ENCODE results near the gene SCG2. TPM values are rescaled to one million over a fixed set of nuclear protein-coding genes. Genes with fewer than 3 reads are reported as not detected.

SCG2 gene
- total and polyA plus RNA-seq, 2 of the 4 experiments (the other 2 are of a cell fraction), result 0.36 to 0.46 TPM

DNA sequence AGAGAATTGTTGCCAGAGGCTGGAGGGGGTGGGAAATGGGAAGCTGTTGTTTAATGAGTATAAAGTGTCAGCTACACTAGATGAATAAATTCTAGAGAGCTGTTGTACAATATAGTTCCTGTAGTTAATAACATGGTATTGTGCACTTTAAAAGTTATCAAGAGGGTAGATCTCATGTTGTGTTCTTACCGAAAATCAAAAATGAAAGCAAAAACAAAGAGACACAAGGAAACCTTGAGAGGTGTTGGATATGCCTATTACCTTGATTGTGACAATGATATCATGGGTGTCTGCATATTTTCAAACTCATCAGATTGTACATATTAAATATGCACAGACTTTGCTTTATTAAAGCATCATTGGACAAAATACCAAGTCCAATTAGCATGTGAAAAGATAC lies 43.2 kb downstream of the SCG2 start:
- Histone ChIP-seq H3K36me3 (ENCODE audit: control insufficient read depth, insufficient read depth, low read length) (no peaks in the 10 kb centered on the region), H3K4me1 (ENCODE audit: control insufficient read depth, insufficient read depth, low read length) (peaks cover 2% of the 10 kb centered on the region; the same call in 1 of the 2 replicates), H3K18ac (ENCODE audit: low read depth, low read length) (no peak overlapping the region), H4K8ac (ENCODE audit: low read depth in 2 of 2, low read length in 2 of 2) (no peak overlapping the region), H3K27ac (ENCODE audit: insufficient read depth, low read length) (no peak overlapping the region), H2BK5ac (ENCODE audit: low read depth, low read length, poor library complexity, severe bottlenecking) (no peak overlapping the region), H4K91ac (ENCODE audit: insufficient read depth, low read depth, low read length) (no peak overlapping the region), H3K9me1 (ENCODE audit: insufficient read depth, low read length) (0 out of 2 replicates have a peak, but pooled peaks cover 2% of the 10 kb centered on the region), H3K4me2 (ENCODE audit: low read depth, low read length) (no peak overlapping the region), H2BK20ac (ENCODE audit: low read depth, low read length) (no peak overlapping the region), H3K79me1 (ENCODE audit: low read depth in 1 of 2, low read length in 2 of 2) (no peaks in the 10 kb centered on the region), H2AK5ac (ENCODE audit: low read depth, low read length) (no peak overlapping the region), H3K56ac (ENCODE audit: extremely low read depth, insufficient read depth, low read length) (no peak overlapping the region), H3K23ac (ENCODE audit: low read depth, low read length) (no peak overlapping the region), H3K27me3 (ENCODE audit: control insufficient read depth, insufficient read depth, low read length) (no peaks in the 10 kb centered on the region), H2AK9ac (replicated peaks; ENCODE audit: low read depth, low read length, poor library complexity) (no peak overlapping the region), H4K5ac (ENCODE audit: low read depth, low read length) (no peak overlapping the region), H2BK120ac (ENCODE audit: low read depth, low read length) (no peak overlapping the region), H4K20me1 (ENCODE audit: insufficient read depth, low read length) (no peaks in the 10 kb centered on the region), H3K4ac (ENCODE audit: low read depth, low read length) (no peak overlapping the region), H3K14ac (replicated peaks; ENCODE audit: low read depth, low read length) (no peak overlapping the region), H3K9me3 (ENCODE audit: control insufficient read depth, insufficient read depth, low read length) (no peaks in the 10 kb centered on the region), H3K9ac (ENCODE audit: low read depth, low read length) (no peak overlapping the region), H2BK15ac (ENCODE audit: low read depth, low read length) (no peak overlapping the region), H2AFZ (replicated peaks; ENCODE audit: low read length, poor library complexity) (no peak overlapping the region), H3K4me3 (ENCODE audit: insufficient read depth, low read depth, low read length) (no peak overlapping the region)
- TF ChIP-seq, protein P1, sequence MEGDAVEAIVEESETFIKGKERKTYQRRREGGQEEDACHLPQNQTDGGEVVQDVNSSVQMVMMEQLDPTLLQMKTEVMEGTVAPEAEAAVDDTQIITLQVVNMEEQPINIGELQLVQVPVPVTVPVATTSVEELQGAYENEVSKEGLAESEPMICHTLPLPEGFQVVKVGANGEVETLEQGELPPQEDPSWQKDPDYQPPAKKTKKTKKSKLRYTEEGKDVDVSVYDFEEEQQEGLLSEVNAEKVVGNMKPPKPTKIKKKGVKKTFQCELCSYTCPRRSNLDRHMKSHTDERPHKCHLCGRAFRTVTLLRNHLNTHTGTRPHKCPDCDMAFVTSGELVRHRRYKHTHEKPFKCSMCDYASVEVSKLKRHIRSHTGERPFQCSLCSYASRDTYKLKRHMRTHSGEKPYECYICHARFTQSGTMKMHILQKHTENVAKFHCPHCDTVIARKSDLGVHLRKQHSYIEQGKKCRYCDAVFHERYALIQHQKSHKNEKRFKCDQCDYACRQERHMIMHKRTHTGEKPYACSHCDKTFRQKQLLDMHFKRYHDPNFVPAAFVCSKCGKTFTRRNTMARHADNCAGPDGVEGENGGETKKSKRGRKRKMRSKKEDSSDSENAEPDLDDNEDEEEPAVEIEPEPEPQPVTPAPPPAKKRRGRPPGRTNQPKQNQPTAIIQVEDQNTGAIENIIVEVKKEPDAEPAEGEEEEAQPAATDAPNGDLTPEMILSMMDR (conservative IDR thresholded peaks at IDR 0.05; ENCODE audit: low read depth, low read length), result no peak
- TF ChIP-seq SMC3 (IDR thresholded peaks at IDR 0.05; ENCODE audit: low read depth, low read length) (no peak), FOS (IDR thresholded peaks at IDR 0.05; ENCODE audit: low read depth, low read length) (no peak), MXI1 (IDR thresholded peaks at IDR 0.05; ENCODE audit: borderline replicate concordance, low read depth, low read length) (no peak)
- TF ChIP-seq, protein P2, sequence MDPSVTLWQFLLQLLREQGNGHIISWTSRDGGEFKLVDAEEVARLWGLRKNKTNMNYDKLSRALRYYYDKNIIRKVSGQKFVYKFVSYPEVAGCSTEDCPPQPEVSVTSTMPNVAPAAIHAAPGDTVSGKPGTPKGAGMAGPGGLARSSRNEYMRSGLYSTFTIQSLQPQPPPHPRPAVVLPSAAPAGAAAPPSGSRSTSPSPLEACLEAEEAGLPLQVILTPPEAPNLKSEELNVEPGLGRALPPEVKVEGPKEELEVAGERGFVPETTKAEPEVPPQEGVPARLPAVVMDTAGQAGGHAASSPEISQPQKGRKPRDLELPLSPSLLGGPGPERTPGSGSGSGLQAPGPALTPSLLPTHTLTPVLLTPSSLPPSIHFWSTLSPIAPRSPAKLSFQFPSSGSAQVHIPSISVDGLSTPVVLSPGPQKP (IDR thresholded peaks at IDR 0.05; ENCODE audit: borderline replicate concordance, low read depth, low read length), result no peak
- TF ChIP-seq, protein P3, sequence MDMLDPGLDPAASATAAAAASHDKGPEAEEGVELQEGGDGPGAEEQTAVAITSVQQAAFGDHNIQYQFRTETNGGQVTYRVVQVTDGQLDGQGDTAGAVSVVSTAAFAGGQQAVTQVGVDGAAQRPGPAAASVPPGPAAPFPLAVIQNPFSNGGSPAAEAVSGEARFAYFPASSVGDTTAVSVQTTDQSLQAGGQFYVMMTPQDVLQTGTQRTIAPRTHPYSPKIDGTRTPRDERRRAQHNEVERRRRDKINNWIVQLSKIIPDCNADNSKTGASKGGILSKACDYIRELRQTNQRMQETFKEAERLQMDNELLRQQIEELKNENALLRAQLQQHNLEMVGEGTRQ (IDR thresholded peaks at IDR 0.05; ENCODE audit: low read depth, low read length), result no peak
- WGBS, 2 experiments (ENCODE audit: extremely low coverage in 2 of 2, insufficient read length in 1 of 2), result no CpG with 5 or more reads among the region's 1 CpG
- no TSS peak for BruUV-seq (replicated peaks)
- in situ Hi-C loops (cut with MboI; ENCODE audit: low sequenced_read_pairs), result no loop called here
- DNase-seq (no peak), ATAC-seq (ENCODE audit: low read depth) (no peak)
- CTCF ChIA-PET, result no interaction called here
- intact Hi-C loops (cut with micrococcal nuclease), result no loop called here
- POLR2A ChIA-PET (ENCODE audit: unreplicated experiment), result no interaction called here
- dilution Hi-C loops (cut with HindIII; ENCODE audit: low sequenced_read_pairs, unreplicated experiment), result no loop called here

All from IMR-90 (cell line).